Uterus (tissue), 4 donors: ENCODE results near the gene C11orf98. TPM values are rescaled to one million over a fixed set of nuclear protein-coding genes. Genes with fewer than 3 reads are reported as not detected.
"Not testable (repeated sequence)": the region's sequence is repeated elsewhere in the genome, so short reads cannot be mapped to it uniquely, and the experiment has no call there.

Experiments used
- DNase-seq, 2 donors: peaks; one replicate each; pipeline ENCODE4 v3.0.0-alpha.2; 2019 to 2020
- H3K27ac ChIP-seq, 2 donors: fragments of 200-600 bp; sonication (generic); 1 replicate in 1 of 2; 2 replicates in 1 of 2; pipeline ENCODE4 v1.5.1; 2016 to 2018
- H3K27me3 ChIP-seq, 2 donors: fragments of 200-600 bp; sonication (generic); one replicate each; pipeline ENCODE4 v1.5.1; 2018 to 2019; ENCODE audit warnings: control low read depth in 1 of 2
- H3K36me3 ChIP-seq, 2 donors: fragments of 200-600 bp; sonication (generic); one replicate each; pipeline ENCODE4 v1.5.1; 2019; ENCODE audit warnings: control low read depth in 1 of 2
- H3K4me1 ChIP-seq, 2 donors: fragments of 200-600 bp; sonication (generic); one replicate each; pipeline ENCODE4 v1.5.1; 2018 to 2019; ENCODE audit warnings: control low read depth in 1 of 2
- H3K4me3 ChIP-seq, 2 donors: fragments of 200-600 bp; sonication (generic); 1 replicate in 1 of 2; 2 replicates in 1 of 2; pipeline ENCODE4 v1.5.1; 2018 to 2019; ENCODE audit warnings: mild to moderate bottlenecking in 1 of 2
- H3K9me3 ChIP-seq, 2 donors: fragments of 200-600 bp; sonication (generic); one replicate each; pipeline ENCODE4 v1.5.1; 2019; ENCODE audit warnings: control low read depth in 1 of 2
- POLR2A ChIP-seq, 2 donors: fragments of 450-650 bp; IDR thresholded peaks; one replicate each; pipeline ENCODE4 v1.6.1; 2016; ENCODE audit warnings: antibody characterized with exemption in 2 of 2, mild to moderate bottlenecking in 1 of 2, moderate library complexity in 1 of 2
- intact Hi-C: fragments of 100-400 bp; cut with DNase I; formaldehyde crosslinking; loops from one replicate; pipeline ENCODE4 v1.15.1; 2023; ENCODE audit warnings: low total_unique reads
- total RNA-seq, 4 donors: library from RNA; depleted of rRNA in 3 of 4; stranded (reverse); fragments of >200 nt in 3 of 4; gene quantifications; one replicate each; pipeline versions ENCODE4 v1.1.0 to v1.2.4, GENCODE V29; 2014 to 2023
- TF ChIP-seq, protein P1 (sequence below), 4 experiments: fragments of 200-600 bp in 2 of 4; fragments of 450-650 bp in 2 of 4; sonication (generic) in 2 of 4; IDR thresholded peaks; one replicate each; pipeline ENCODE4 v1.5.1; 2016 to 2019; ENCODE audit warnings: antibody characterized with exemption in 4 of 4, mild to moderate bottlenecking in 2 of 4, moderate library complexity in 1 of 4
- donor health status: DM: yes; HTN: yes; CAD: no.

Gene C11orf98
- total RNA-seq, 4 donors from 2014 or later = 4.6 to 35.7 (median 19.5) TPM

DNA sequence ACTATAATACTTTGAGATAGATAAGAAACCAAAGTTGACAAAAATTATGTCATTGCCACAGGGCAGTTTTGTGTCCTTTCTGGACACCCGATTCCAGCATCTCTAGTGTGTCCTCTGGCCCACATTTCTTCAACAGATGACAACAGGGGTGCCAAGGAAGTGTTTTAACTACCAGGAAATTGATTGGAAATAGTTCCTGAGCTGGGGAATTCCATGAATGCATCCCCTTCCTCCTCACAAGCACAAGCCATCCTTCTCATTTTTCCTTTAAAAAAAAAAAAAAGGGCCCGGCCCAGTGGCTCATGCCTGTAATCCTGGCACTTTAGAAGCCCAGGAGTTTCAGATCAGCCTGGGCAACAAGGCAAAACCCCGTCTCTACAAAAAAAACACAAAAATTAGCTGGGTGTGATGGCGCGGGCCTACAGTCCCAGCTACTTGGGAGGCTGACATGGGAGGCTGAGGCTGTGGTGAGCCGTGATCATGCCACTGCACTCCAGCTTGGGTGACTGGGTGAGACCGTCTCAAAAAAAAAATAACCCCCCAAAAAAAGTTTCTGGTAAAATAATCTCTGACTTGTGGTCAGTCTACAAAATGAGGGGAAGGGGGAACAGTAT lies 42.4 kb downstream of the C11orf98 start:
- H3K9me3 ChIP-seq = no peaks in the 10 kb centered on the region
- TF ChIP-seq, protein P1, sequence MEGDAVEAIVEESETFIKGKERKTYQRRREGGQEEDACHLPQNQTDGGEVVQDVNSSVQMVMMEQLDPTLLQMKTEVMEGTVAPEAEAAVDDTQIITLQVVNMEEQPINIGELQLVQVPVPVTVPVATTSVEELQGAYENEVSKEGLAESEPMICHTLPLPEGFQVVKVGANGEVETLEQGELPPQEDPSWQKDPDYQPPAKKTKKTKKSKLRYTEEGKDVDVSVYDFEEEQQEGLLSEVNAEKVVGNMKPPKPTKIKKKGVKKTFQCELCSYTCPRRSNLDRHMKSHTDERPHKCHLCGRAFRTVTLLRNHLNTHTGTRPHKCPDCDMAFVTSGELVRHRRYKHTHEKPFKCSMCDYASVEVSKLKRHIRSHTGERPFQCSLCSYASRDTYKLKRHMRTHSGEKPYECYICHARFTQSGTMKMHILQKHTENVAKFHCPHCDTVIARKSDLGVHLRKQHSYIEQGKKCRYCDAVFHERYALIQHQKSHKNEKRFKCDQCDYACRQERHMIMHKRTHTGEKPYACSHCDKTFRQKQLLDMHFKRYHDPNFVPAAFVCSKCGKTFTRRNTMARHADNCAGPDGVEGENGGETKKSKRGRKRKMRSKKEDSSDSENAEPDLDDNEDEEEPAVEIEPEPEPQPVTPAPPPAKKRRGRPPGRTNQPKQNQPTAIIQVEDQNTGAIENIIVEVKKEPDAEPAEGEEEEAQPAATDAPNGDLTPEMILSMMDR (IDR thresholded peaks at IDR 0.05) = no peak
- no peak for TF ChIP-seq POLR2A (IDR thresholded peaks at IDR 0.05)
- H3K27ac ChIP-seq = peak overlapping the region; percentile 68 to 85
- no peaks in the 10 kb centered on the region for H3K36me3 ChIP-seq
- peaks cover 5 to 6% of the 10 kb centered on the region in 2 donors for H3K4me1 ChIP-seq
- H3K4me3 ChIP-seq = no peak overlapping the region
- intact Hi-C loops = no loop called here
- DNase-seq = no peak
- no peaks in the 10 kb centered on the region for H3K27me3 ChIP-seq

DNA sequence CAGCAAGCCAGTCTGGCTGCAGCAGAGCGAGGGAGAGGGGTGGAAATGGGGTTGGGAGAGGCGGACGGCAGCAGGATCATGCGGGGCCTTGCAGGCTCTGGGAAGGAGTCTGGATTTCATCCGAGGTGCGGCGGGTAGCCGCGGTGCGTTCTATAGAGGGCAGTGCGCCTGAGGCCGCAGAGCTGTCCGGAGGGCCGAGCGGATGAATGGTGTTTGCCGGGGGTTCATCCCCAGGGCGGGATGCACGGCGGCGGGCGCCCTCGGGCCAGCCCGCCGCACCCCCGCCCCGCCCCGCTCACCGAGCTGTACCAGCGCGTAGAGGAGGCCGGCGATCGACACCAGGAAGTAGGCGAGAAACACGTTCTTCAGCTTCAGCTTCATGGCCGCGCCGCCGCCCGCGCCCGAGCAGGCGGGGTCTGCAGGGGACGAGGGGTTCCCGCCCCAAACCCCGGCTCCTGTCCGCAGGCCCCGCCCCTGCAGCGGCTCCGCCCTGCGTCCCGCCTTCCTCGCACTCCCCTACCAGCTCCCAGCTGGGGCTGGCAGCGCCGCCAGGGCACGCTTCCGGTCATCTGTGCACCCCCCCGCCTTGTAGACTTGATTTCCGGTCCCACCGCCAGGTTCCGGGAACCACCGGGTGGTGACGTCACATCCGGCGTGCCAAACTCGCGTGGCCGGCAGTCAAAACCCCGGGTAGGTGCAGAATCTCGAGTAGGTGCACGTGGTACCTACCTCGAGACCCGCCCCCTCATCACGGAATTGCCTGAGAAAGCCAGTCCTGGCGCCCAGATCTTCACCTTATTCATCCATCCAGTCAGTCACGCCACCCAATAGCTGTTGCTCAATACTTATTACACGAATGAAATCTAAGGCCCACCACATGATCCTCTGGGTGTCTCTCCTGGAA lies 43.2 kb downstream of the C11orf98 start, which contains the start of gene B3GAT3:
Gene B3GAT3 (minus strand): TSS at position 420 of the 904 bp plus-strand sequence. CDS start 39 bp downstream, at position 381.
- Histone ChIP-seq H3K27me3 (no peaks in the 10 kb centered on the region), H3K36me3 (no peaks in the 10 kb centered on the region), H3K4me1 (peaks cover 5 to 6% of the 10 kb centered on the region in 2 donors), H3K27ac (peak within 1 kb of the TSS; percentile 68 to 85), H3K4me3 (peak within 1 kb of the TSS; percentile 61 to 77), H3K9me3 (no peaks in the 10 kb centered on the region)
- DNase-seq = peak; percentile 98 to 99
- TF ChIP-seq, protein P1 (IDR thresholded peaks at IDR 0.05) = peak in 2 of 4 experiments; percentile 36 to 52
- TF ChIP-seq POLR2A (IDR thresholded peaks at IDR 0.05) = peak; percentile 79 to 93
- intact Hi-C loops = no loop called here

DNA sequence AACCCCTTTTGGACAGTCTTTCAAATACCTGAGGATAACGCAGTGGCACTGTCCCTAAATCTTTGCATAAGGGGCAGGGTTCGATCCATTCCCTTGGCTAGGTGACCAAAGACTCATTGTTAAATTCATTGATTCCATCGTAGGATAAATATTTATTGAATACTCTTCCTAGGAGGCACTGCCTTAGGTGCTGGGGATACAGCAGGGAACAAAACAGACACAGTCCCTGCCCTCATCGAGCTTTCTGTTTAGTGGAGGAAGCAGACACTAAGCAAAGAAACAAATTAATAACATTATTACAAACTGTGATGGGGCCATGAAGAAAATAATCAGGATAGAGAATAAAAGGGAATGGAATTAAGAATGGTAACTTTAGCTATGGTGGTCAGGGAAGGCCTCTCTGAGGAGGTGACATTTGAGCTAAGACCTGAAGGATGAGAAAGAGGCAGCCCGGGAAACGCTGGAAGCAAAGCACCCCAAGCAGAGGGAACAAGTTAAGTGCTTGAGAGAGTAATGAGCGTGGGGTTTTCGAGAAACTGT lies 43.9 kb downstream of the C11orf98 start:
- no peaks in the 10 kb centered on the region for H3K9me3 ChIP-seq
- DNase-seq = no peak
- H3K36me3 ChIP-seq = no peaks in the 10 kb centered on the region
- H3K4me1 ChIP-seq = peaks cover 5 to 6% of the 10 kb centered on the region in 2 donors
- no peaks in the 10 kb centered on the region for H3K27me3 ChIP-seq
- H3K4me3 ChIP-seq = peak overlapping the region; percentile 61 to 77
- intact Hi-C loops = no loop called here
- TF ChIP-seq, protein P1 (IDR thresholded peaks at IDR 0.05) = no peak
- no peak for TF ChIP-seq POLR2A (IDR thresholded peaks at IDR 0.05)
- peak overlapping the region; percentile 68 to 85 for H3K27ac ChIP-seq

DNA sequence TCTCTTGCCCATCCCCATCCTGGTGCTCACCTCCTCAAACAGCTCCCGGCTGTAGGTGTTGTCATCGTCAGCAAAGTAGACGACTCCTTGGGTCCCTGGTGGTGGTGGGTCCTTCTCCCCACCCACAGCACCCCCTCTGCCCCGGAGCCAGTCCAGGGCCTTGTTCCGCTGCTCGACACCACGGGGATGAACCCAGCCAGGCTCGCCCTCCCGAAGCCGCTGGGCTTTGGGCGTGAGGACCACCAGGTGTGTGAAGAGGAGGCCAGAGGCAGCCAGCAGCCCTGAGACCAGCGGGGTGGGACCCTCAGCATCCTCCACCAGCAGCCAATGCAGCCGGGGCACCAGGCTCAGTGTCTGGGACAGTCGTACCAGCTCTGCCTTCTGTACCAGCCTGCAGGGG lies 48.1 kb downstream of the C11orf98 start:
- intact Hi-C loops, H3K9me3 ChIP-seq, H3K27ac ChIP-seq, H3K4me1 ChIP-seq, H3K36me3 ChIP-seq, H3K27me3 ChIP-seq, H3K4me3 ChIP-seq, DNase-seq: not testable (repeated sequence)

DNA sequence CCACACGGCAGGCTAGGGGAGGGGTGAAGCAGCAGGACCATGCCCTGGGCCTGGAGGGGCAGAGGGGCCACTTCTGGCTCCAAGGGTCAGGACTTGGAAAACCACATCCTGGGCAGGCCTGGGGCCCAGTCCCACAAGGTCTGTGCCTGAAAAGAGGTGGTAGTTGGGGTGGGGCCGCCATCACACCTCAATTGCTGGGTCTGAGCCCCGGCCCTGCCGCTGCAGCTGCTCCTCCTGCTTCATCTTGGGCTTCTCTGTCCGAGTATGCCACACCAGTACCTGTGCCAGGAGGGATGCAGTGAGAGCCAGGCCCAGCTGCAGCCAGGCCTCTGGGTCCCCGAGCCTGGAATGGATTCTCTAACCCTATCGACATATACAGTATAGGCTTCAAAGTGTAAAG lies 49.5 kb downstream of the C11orf98 start:
- TF ChIP-seq, protein P1 (IDR thresholded peaks at IDR 0.05) = no peak
- TF ChIP-seq POLR2A (IDR thresholded peaks at IDR 0.05) = no peak
- peaks cover under 1 to 13% of the 10 kb centered on the region in 2 donors for H3K4me1 ChIP-seq

More for the DNA sequence above, 49.5 kb downstream of the C11orf98 start:
- no peaks in the 10 kb centered on the region for H3K9me3 ChIP-seq
- no peaks in the 10 kb centered on the region for H3K27me3 ChIP-seq
- no peak overlapping the region for H3K27ac ChIP-seq
- intact Hi-C loops = no loop called here
- H3K4me3 ChIP-seq = no peak overlapping the region
- no peak for DNase-seq
- no peaks in the 10 kb centered on the region for H3K36me3 ChIP-seq
